Common myeloid progenitor, CD34-positive (primary cell): ENCODE measurements around the gene SDC1.
"Not testable (repeated sequence)": the region's sequence is repeated elsewhere in the genome, so short reads cannot be mapped to it uniquely, and the experiment has no call there.

ENCODE experiments used
- CTCF ChIA-PET: fragments of 350-600 bp; sonication (Branson Sonifier 250); formaldehyde crosslinking; loops from one replicate; lab custom pipeline; 2021; ENCODE audit warnings: antibody characterized with exemption; lab: Charles Lee
- POLR2A ChIA-PET: fragments of 350-600 bp; sonication (Branson Sonifier 250); formaldehyde crosslinking; loops from one replicate; lab custom pipeline; 2021; ENCODE audit warnings: antibody characterized with exemption; lab: Charles Lee
- DNase-seq, 3 donors: peaks; one replicate each; pipeline versions ENCODE4 v3.0.0 to v3.0.0-alpha.2; 2013
- H3K27ac ChIP-seq, 2 experiments: 1 replicate in 1 of 2; 2 replicates in 1 of 2; pipeline ENCODE4 v1.7.0; 2013; ENCODE audit warnings: inconsistent platforms in 2 of 2, low read length in 2 of 2, mild to moderate bottlenecking in 2 of 2, low read depth in 1 of 2, moderate library complexity in 1 of 2; ENCODE audit not compliant: severe bottlenecking in 2 of 2, insufficient read depth in 1 of 2, poor library complexity in 1 of 2
- H3K27me3 ChIP-seq, 5 experiments: replicated peaks in 2 of 5; 1 replicate in 3 of 5; 2 replicates in 2 of 5; pipeline versions ENCODE4 v1.6.1 to v1.7.0; 2013; ENCODE audit warnings: low read length in 4 of 5, mild to moderate bottlenecking in 2 of 5, moderate library complexity in 2 of 5, inconsistent platforms in 1 of 5; ENCODE audit not compliant: insufficient read depth in 5 of 5, control insufficient read depth in 4 of 5
- H3K36me3 ChIP-seq, 4 experiments: 1 replicate in 2 of 4; 2 replicates in 2 of 4; pipeline versions ENCODE4 v1.6.1 to v1.7.0; 2013; ENCODE audit warnings: low read length in 3 of 4, control low read depth in 1 of 4, mild to moderate bottlenecking in 1 of 4; ENCODE audit not compliant: control insufficient read depth in 4 of 4, insufficient read depth in 4 of 4
- H3K4me1 ChIP-seq, 4 experiments: 1 replicate in 3 of 4; 2 replicates in 1 of 4; pipeline versions ENCODE4 v1.6.1 to v1.7.1; 2013; ENCODE audit warnings: low read length in 3 of 4, mild to moderate bottlenecking in 3 of 4, control low read depth in 1 of 4, inconsistent platforms in 1 of 4, moderate library complexity in 1 of 4; ENCODE audit not compliant: control insufficient read depth in 4 of 4, insufficient read depth in 4 of 4; ENCODE audit errors: control extremely low read depth in 1 of 4
- H3K4me3 ChIP-seq, 7 experiments: 1 replicate in 4 of 7; 2 replicates in 3 of 7; pipeline versions ENCODE4 v1.5.1 to v1.7.0; 2013; ENCODE audit warnings: mild to moderate bottlenecking in 7 of 7, low read length in 6 of 7, moderate library complexity in 6 of 7, inconsistent platforms in 2 of 7, low read depth in 2 of 7, control low read depth in 1 of 7; ENCODE audit not compliant: insufficient read depth in 4 of 7, control insufficient read depth in 1 of 7; ENCODE audit errors: extremely low read depth in 1 of 7
- H3K9me3 ChIP-seq, 5 experiments: 1 replicate in 4 of 5; 2 replicates in 1 of 5; pipeline versions ENCODE4 v1.6.1 to v1.7.1; 2013; ENCODE audit warnings: low read length in 4 of 5, mild to moderate bottlenecking in 2 of 5, inconsistent platforms in 1 of 5, low read depth in 1 of 5, moderate library complexity in 1 of 5; ENCODE audit not compliant: control insufficient read depth in 4 of 5, insufficient read depth in 2 of 5; ENCODE audit errors: control extremely low read depth in 1 of 5
- WGBS: methylation state at CpG from one replicate; pipeline ENCODE4 v1.1.5; 2013; ENCODE audit not compliant: insufficient coverage; 5-methylcytosine and 5-hydroxymethylcytosine counted together

Gene SDC1

GRCh38 chr2:20197192-20197591 is 27.7 kb downstream of the SDC1 start:
- no peaks in the 10 kb centered on the region for H3K4me1 ChIP-seq
- no peaks in the 10 kb centered on the region for H3K27me3 ChIP-seq
- H3K27ac ChIP-seq: no peak overlapping the region
- POLR2A ChIA-PET: no interaction called here
- WGBS: 100% methylated on average over 2 of the region's 9 CpGs
- H3K9me3 ChIP-seq: no peaks in the 10 kb centered on the region
- no peak overlapping the region for H3K4me3 ChIP-seq
- DNase-seq: no peak
- CTCF ChIA-PET: interaction anchor here (0.8 to 1.1 kb wide), 2 partner anchors 8 to 29 kb away, joined by 3 read pairs; no protein-coding TSS in a partner anchor
- no peaks in the 10 kb centered on the region for H3K36me3 ChIP-seq

- no peaks in the 10 kb centered on the region for H3K4me1 ChIP-seq
- DNase-seq: no peak
- no peaks in the 10 kb centered on the region for H3K9me3 ChIP-seq
- POLR2A ChIA-PET: no interaction called here
- H3K27ac ChIP-seq: no peak overlapping the region
- no peaks in the 10 kb centered on the region for H3K27me3 ChIP-seq
- no peak overlapping the region for H3K4me3 ChIP-seq
- no peaks in the 10 kb centered on the region for H3K36me3 ChIP-seq
- CTCF ChIA-PET: interaction anchor here (1.1 kb wide), 1 partner anchor 8 kb away, joined by 3 read pairs; no protein-coding TSS in a partner anchor
- whole genome bisulfite sequencing: 93% methylated on average over 15 of the region's 16 CpGs
Measured at GRCh38 chr2:20196657-20197161, 28.2 kb downstream of the SDC1 start.

DNA sequence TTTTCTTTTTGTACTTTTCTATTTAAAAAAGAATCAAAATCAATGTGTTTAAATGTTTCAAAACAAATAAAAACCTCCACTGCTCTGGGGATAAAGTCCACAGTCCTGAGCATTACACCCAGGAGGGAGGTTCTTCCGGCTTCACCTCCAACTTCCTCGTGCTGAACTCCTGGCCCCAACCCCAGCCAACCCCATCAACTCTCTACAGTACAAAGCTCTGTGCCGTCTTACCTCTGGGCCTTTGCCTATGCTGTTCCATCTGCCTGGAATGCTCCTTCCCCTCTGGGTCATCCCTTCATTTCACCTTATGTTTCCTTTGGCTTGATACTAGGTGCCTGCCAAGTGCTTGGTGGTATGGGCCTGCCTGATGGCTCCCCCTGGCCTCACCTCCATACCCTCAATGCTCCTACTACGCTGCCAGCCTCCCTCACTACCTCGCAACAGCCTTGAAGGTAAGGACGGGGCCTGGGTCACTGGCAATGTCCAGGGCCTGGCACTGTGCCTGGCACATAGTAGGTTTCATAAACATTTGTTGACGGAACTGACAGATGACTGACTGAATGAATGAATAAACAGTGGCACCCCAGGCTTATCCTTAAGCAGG is 28.8 kb downstream of the SDC1 start:
- no peak overlapping the region for H3K4me3 ChIP-seq
- 94% methylated on average over 6 of the region's 7 CpGs for WGBS
- POLR2A ChIA-PET: no interaction called here
- H3K36me3 ChIP-seq: no peaks in the 10 kb centered on the region
- DNase-seq: no peak
- no peaks in the 10 kb centered on the region for H3K4me1 ChIP-seq
- H3K27ac ChIP-seq: no peak overlapping the region
- no peaks in the 10 kb centered on the region for H3K9me3 ChIP-seq
- CTCF ChIA-PET: no interaction called here
- H3K27me3 ChIP-seq: no peaks in the 10 kb centered on the region

DNA sequence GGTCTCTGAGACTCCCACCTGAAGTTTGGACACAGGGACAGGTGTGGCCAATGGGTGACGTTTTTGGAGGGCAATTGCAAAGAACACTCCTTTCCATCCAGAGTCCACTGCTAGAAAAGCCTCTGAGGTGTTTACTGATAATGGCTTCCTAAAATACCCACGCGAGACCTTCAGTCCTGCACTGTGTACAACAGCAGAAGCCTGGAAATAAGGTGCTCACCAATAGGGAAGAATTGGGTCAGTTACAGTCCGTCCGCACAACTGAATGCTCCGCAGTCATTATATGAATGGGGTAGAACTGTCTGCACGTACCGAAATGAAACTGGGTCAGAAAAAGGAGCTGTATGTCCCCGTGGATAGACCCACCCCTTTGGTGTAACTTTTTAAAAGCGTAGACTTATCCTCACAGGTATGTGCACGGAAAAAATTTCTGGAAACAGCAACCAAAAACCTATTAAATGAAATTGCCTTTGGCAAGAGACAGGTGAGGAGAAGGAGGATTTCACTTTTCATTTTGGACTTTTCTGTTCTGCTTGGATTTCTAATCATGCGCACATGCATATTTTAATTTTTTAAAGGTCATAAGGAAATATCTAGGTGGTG is 29.4 kb downstream of the SDC1 start:
- Histone ChIP-seq H3K9me3 (no peaks in the 10 kb centered on the region), H3K27ac (no peak overlapping the region), H3K27me3 (no peaks in the 10 kb centered on the region), H3K4me1 (no peaks in the 10 kb centered on the region), H3K4me3 (no peak overlapping the region), H3K36me3 (no peaks in the 10 kb centered on the region)
- DNase-seq: no peak
- 99% methylated on average over 9 of the region's 12 CpGs for WGBS
- POLR2A ChIA-PET: no interaction called here
- CTCF ChIA-PET: no interaction called here

DNA sequence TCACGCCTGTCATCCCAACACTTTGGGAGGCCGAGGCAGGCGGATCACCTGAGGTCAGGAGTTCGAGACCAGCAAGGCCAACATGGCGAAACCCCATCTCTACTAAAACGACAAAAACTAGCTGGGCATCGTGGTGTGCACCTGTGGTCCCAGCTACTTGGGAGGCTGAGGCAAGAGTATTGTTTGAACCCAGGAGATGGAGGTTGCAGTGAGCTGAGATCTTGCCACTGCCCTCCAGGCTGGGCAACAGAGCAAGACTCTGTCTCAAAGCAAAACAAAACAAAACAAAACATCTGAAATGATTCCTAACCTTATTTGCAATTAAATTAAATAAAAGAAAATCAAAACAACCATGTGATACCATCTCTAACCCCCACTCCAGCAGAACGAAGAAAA is 29.9 kb downstream of the SDC1 start:
- 95% methylated on average over 5 of the region's 8 CpGs for WGBS
- CTCF ChIA-PET, H3K27ac ChIP-seq, H3K9me3 ChIP-seq, H3K4me3 ChIP-seq, H3K4me1 ChIP-seq, DNase-seq, H3K36me3 ChIP-seq, POLR2A ChIA-PET, H3K27me3 ChIP-seq: not testable (repeated sequence)

DNA sequence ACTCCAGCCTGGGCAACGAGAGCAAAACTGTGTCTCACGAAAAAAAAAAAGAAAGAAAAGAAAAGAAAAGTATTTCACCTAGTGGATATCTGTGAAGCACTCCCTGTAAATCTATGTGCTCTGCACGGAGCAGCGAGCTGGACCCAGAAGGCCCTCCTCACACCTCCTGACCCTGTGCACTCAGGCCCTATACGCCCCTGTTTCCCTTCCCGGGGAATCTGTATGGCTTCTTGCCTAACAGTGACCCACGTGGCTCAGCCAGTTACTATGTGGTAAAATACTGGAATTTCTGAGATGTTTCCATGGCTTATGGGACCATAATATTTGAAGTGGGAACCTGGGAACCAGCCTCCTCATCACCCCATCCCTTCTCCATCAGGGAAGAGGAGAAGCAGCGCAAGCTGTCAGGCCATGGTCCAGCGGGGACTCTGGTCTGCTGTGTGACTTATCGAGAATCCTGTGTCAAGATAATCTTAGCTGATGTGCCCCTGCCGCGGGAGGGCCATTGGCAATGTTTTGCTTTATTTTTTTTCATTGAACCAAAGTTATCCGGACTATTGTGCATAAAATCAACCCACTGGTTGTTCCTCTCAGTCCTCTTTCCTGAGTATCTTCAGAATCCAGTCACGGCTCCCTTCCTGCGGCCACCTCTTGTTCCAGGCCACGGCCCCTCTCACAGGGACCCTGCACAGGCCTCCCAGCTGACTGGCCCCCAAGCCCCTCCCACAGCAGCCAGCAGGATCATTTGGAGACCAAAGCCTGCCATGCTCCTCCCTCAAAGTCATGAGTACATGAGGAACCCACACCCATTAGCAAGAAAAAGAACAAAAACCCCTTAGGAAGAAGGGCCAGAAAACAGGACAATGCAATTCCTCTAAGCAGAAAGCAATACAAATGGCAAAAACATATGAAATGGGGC is 30.6 kb downstream of the SDC1 start:
- CTCF ChIA-PET: no interaction called here
- WGBS: 87% methylated on average over 12 of the region's 16 CpGs
- POLR2A ChIA-PET: no interaction called here

DNA sequence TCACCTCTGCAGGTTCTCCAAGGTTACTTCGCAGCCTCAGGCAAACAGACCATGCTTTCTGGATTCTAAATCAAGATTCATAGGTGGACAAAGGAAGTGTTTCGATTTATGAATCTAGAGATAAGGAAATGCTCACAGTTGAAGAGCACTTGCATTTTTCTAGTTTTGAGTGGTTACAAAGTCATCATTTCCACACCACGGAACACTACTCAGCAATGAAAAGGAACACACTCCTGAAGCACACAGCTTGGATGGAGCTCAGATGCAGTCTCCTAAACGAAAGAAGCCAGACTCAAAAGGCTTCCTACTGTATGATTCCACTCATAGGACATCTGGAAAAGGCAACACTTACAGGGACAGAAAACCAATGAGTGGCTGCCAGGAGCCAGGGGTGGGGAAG is 31.7 kb downstream of the SDC1 start:
- WGBS: 100% methylated on average over 1 of the region's 4 CpGs
- H3K4me3 ChIP-seq: no peak overlapping the region
- no peak for DNase-seq
- ChIA-PET POLR2A (no interaction called here), CTCF (no interaction called here)
- no peaks in the 10 kb centered on the region for H3K9me3 ChIP-seq
- H3K27ac ChIP-seq: no peak overlapping the region
- H3K27me3 ChIP-seq: no peaks in the 10 kb centered on the region
- H3K4me1 ChIP-seq: no peaks in the 10 kb centered on the region
- no peaks in the 10 kb centered on the region for H3K36me3 ChIP-seq

More for the DNA sequence above, 30.6 kb downstream of the SDC1 start:
- Histone ChIP-seq H3K27me3 (no peaks in the 10 kb centered on the region), H3K4me1 (no peaks in the 10 kb centered on the region), H3K9me3 (no peaks in the 10 kb centered on the region), H3K36me3 (no peaks in the 10 kb centered on the region), H3K27ac (no peak overlapping the region), H3K4me3 (no peak overlapping the region)
- no peak for DNase-seq
